Duodenal mucosa (tissue), 2 donors: ENCODE data around the gene LDB1.

Experiments
- H3K27ac ChIP-seq: one replicate; pipeline ENCODE4 v1.7.0; 2013; ENCODE audit warnings: low read depth, low read length
- H3K27me3 ChIP-seq, 2 donors: one replicate each; pipeline ENCODE4 v1.7.0; 2013; ENCODE audit warnings: low read length in 2 of 2, control low read depth in 1 of 2; ENCODE audit not compliant: insufficient read depth in 2 of 2, control insufficient read depth in 1 of 2
- H3K36me3 ChIP-seq, 2 donors: one replicate each; pipeline ENCODE4 v1.7.0; 2013; ENCODE audit warnings: low read length in 2 of 2, control low read depth in 1 of 2; ENCODE audit not compliant: insufficient read depth in 2 of 2, control insufficient read depth in 1 of 2
- H3K4me1 ChIP-seq, 2 donors: one replicate each; pipeline ENCODE4 v1.7.0; 2013; ENCODE audit warnings: low read length in 2 of 2, control low read depth in 1 of 2; ENCODE audit not compliant: insufficient read depth in 2 of 2, control insufficient read depth in 1 of 2
- H3K4me3 ChIP-seq, 2 donors: one replicate each; pipeline ENCODE4 v1.7.0; 2013; ENCODE audit warnings: low read length in 2 of 2, low read depth in 1 of 2
- H3K9ac ChIP-seq, 2 donors: one replicate each; pipeline ENCODE4 v1.7.0; 2013; ENCODE audit warnings: low read length in 2 of 2, low read depth in 1 of 2
- H3K9me3 ChIP-seq, 2 donors: one replicate each; pipeline ENCODE4 v1.7.0; 2013; ENCODE audit warnings: low read length in 2 of 2, control low read depth in 1 of 2; ENCODE audit not compliant: control insufficient read depth in 1 of 2

Gene LDB1

GRCh38 chr10:102085336-102085735, 34.8 kb downstream of the LDB1 start:
- no peak overlapping the region for H3K4me3 ChIP-seq
- H3K36me3 ChIP-seq, result no peaks in the 10 kb centered on the region
- no peaks in the 10 kb centered on the region for H3K27me3 ChIP-seq
- no peak overlapping the region for H3K9ac ChIP-seq
- H3K27ac ChIP-seq, result no peak overlapping the region
- H3K4me1 ChIP-seq, result no peaks in the 10 kb centered on the region
- H3K9me3 ChIP-seq, result no peaks in the 10 kb centered on the region

GRCh38 chr10:102083541-102083940, 36.6 kb downstream of the LDB1 start:
- no peaks in the 10 kb centered on the region for H3K9me3 ChIP-seq
- H3K27ac ChIP-seq, result no peak overlapping the region
- H3K4me3 ChIP-seq, result no peak overlapping the region
- no peaks in the 10 kb centered on the region for H3K4me1 ChIP-seq
- H3K36me3 ChIP-seq, result no peaks in the 10 kb centered on the region
- no peak overlapping the region for H3K9ac ChIP-seq
- no peaks in the 10 kb centered on the region for H3K27me3 ChIP-seq

- no peaks in the 10 kb centered on the region for H3K27me3 ChIP-seq
- no peak overlapping the region for H3K4me3 ChIP-seq
- no peaks in the 10 kb centered on the region for H3K9me3 ChIP-seq
- H3K36me3 ChIP-seq, result no peaks in the 10 kb centered on the region
- no peak overlapping the region for H3K27ac ChIP-seq
- no peak overlapping the region for H3K9ac ChIP-seq
- peaks cover 6 to 8% of the 10 kb centered on the region in 2 donors for H3K4me1 ChIP-seq
These were observed 47.3 kb downstream of the LDB1 start for GRCh38 chr10:102072673-102073527.

- H3K36me3 ChIP-seq, result peaks cover 0 to 4% of the 10 kb centered on the region in 2 donors
- H3K9me3 ChIP-seq, result no peaks in the 10 kb centered on the region
- no peak overlapping the region for H3K4me3 ChIP-seq
- H3K4me1 ChIP-seq, result peaks cover 29 to 33% of the 10 kb centered on the region in 2 donors
- no peak overlapping the region for H3K9ac ChIP-seq
- H3K27ac ChIP-seq, result no peak overlapping the region
- no peaks in the 10 kb centered on the region for H3K27me3 ChIP-seq
These were observed 51.1 kb downstream of the LDB1 start for GRCh38 chr10:102069071-102069470.

GRCh38 chr10:102068216-102068615, 52.0 kb downstream of the LDB1 start:
- Histone ChIP-seq H3K36me3 (peaks cover 0 to 4% of the 10 kb centered on the region in 2 donors), H3K9ac (no peak overlapping the region), H3K27me3 (no peaks in the 10 kb centered on the region), H3K4me1 (peaks cover 29 to 33% of the 10 kb centered on the region in 2 donors), H3K9me3 (no peaks in the 10 kb centered on the region), H3K27ac (no peak overlapping the region), H3K4me3 (no peak overlapping the region)

- Histone ChIP-seq H3K4me3 (peak overlapping the region in 1 of 2 donors; percentile 92), H3K9me3 (no peaks in the 10 kb centered on the region), H3K36me3 (peaks cover 0 to 4% of the 10 kb centered on the region in 2 donors), H3K27me3 (no peaks in the 10 kb centered on the region), H3K27ac (no peak overlapping the region), H3K4me1 (peaks cover 29 to 33% of the 10 kb centered on the region in 2 donors), H3K9ac (no peak overlapping the region)
These were observed 52.9 kb downstream of the LDB1 start for GRCh38 chr10:102067091-102067916.

GRCh38 chr10:102066399-102067088, 53.6 kb downstream of the LDB1 start:
- H3K9ac ChIP-seq, result peak overlapping the region; percentile 83 to 89
- peak overlapping the region; percentile 84 to 92 for H3K4me3 ChIP-seq
- H3K36me3 ChIP-seq, result peaks cover 0 to 4% of the 10 kb centered on the region in 2 donors
- H3K27me3 ChIP-seq, result no peaks in the 10 kb centered on the region
- no peak overlapping the region for H3K27ac ChIP-seq
- no peaks in the 10 kb centered on the region for H3K9me3 ChIP-seq
- H3K4me1 ChIP-seq, result peaks cover 29 to 33% of the 10 kb centered on the region in 2 donors

- peaks cover 29 to 33% of the 10 kb centered on the region in 2 donors for H3K4me1 ChIP-seq
- H3K27ac ChIP-seq, result peak overlapping the region; percentile 86
- no peaks in the 10 kb centered on the region for H3K9me3 ChIP-seq
- H3K9ac ChIP-seq, result peak overlapping the region; percentile 83 to 89
- H3K36me3 ChIP-seq, result peaks cover 0 to 4% of the 10 kb centered on the region in 2 donors
- H3K4me3 ChIP-seq, result peak overlapping the region; percentile 84 to 92
- H3K27me3 ChIP-seq, result no peaks in the 10 kb centered on the region
These were observed 54.4 kb downstream of the LDB1 start for GRCh38 chr10:102065561-102066398.

- H3K27me3 ChIP-seq, result no peaks in the 10 kb centered on the region
- peaks cover 29 to 33% of the 10 kb centered on the region in 2 donors for H3K4me1 ChIP-seq
- peak within 1 kb of the TSS; percentile 83 to 89 for H3K9ac ChIP-seq
- peaks cover 0 to 4% of the 10 kb centered on the region in 2 donors for H3K36me3 ChIP-seq
- peak within 1 kb of the TSS; percentile 84 to 92 for H3K4me3 ChIP-seq
- peak within 1 kb of the TSS; percentile 86 for H3K27ac ChIP-seq
- H3K9me3 ChIP-seq, result no peaks in the 10 kb centered on the region
These were observed 55.2 kb downstream of the LDB1 start, which contains the start of gene HPS6 for GRCh38 chr10:102064868-102065560. HPS6 (plus strand) TSS chr10:102065349; CDS start chr10:102065475, 126 bp downstream.
